ENCODE measurements around the gene TNFRSF14.

- TF ChIP-seq, protein P1, sequence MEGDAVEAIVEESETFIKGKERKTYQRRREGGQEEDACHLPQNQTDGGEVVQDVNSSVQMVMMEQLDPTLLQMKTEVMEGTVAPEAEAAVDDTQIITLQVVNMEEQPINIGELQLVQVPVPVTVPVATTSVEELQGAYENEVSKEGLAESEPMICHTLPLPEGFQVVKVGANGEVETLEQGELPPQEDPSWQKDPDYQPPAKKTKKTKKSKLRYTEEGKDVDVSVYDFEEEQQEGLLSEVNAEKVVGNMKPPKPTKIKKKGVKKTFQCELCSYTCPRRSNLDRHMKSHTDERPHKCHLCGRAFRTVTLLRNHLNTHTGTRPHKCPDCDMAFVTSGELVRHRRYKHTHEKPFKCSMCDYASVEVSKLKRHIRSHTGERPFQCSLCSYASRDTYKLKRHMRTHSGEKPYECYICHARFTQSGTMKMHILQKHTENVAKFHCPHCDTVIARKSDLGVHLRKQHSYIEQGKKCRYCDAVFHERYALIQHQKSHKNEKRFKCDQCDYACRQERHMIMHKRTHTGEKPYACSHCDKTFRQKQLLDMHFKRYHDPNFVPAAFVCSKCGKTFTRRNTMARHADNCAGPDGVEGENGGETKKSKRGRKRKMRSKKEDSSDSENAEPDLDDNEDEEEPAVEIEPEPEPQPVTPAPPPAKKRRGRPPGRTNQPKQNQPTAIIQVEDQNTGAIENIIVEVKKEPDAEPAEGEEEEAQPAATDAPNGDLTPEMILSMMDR (IDR thresholded peaks at IDR 0.05) = no peak
- TF ChIP-seq POLR2A (IDR thresholded peaks at IDR 0.05) = no peak
Observed at GRCh38 chr1:2510366-2511155, 45.6 kb upstream of the TNFRSF14 start.

All from lower leg skin (tissue), 3 donors.